Keratinocyte (primary cell): ENCODE data around the gene DNAJA3. TPM values are rescaled to one million over a fixed set of nuclear protein-coding genes. Genes with fewer than 3 reads are reported as not detected.

Experiments
- DNase-seq: peaks from one replicate; pipeline ENCODE4 v3.0.0-alpha.2; 2011; ENCODE audit warnings: low read depth, missing footprints, low spot score
- FAIRE-seq: peaks from 2 replicates; lab custom pipeline; 2011; peaks lifted over from hg19 to GRCh38; lab: Jason Lieb, UNC
- H2AFZ ChIP-seq: 2 replicates; pipeline ENCODE4 v1.6.0; 2012; ENCODE audit warnings: low read length, control low read depth, inconsistent platforms; ENCODE audit not compliant: control insufficient read depth
- H3K27ac ChIP-seq: 2 replicates; pipeline ENCODE4 v1.5.1; 2011; ENCODE audit warnings: low read length; ENCODE audit not compliant: control insufficient read depth, insufficient read depth
- H3K27me3 ChIP-seq: 3 replicates; pipeline ENCODE4 v1.6.0; 2011; ENCODE audit warnings: low read length; ENCODE audit not compliant: control insufficient read depth, insufficient read depth; ENCODE audit errors: extremely low read depth
- H3K36me3 ChIP-seq, 2 experiments: 2 replicates in 1 of 2; 3 replicates in 1 of 2; pipeline ENCODE4 v1.5.1; 2011; ENCODE audit warnings: low read length in 2 of 2, mild to moderate bottlenecking in 1 of 2; ENCODE audit not compliant: control insufficient read depth in 2 of 2, insufficient read depth in 2 of 2; ENCODE audit errors: extremely low read depth in 1 of 2
- H3K4me1 ChIP-seq: 3 replicates; pipeline ENCODE4 v1.5.1; 2011; ENCODE audit warnings: low read length; ENCODE audit not compliant: control insufficient read depth, insufficient read depth; ENCODE audit errors: extremely low read depth
- H3K4me2 ChIP-seq: 3 replicates; pipeline ENCODE4 v1.6.0; 2011; ENCODE audit warnings: low read depth, low read length; ENCODE audit not compliant: control insufficient read depth, insufficient read depth; ENCODE audit errors: extremely low read depth
- H3K4me3 ChIP-seq, 3 experiments: fragments of 200-600 bp in 1 of 3; sonication (generic) in 1 of 3; 2 replicates in 2 of 3; 3 replicates in 1 of 3; pipeline ENCODE4 v1.5.1; 2011 to 2016; ENCODE audit warnings: low read length in 3 of 3, mild to moderate bottlenecking in 3 of 3, control low read depth in 2 of 3, inconsistent platforms in 1 of 3, low read depth in 1 of 3, mixed read lengths in 1 of 3, mixed run types in 1 of 3, moderate library complexity in 1 of 3; ENCODE audit not compliant: control insufficient read depth in 2 of 3, insufficient read depth in 2 of 3; ENCODE audit errors: extremely low read depth in 1 of 3
- H3K79me2 ChIP-seq: 2 replicates; pipeline ENCODE4 v1.6.0; 2012; ENCODE audit warnings: low read length; ENCODE audit not compliant: control insufficient read depth, insufficient read depth
- H3K9ac ChIP-seq: 3 replicates; pipeline ENCODE4 v1.6.0; 2011; ENCODE audit warnings: low read length; ENCODE audit not compliant: control insufficient read depth, insufficient read depth; ENCODE audit errors: extremely low read depth
- H3K9me1 ChIP-seq: 3 replicates; pipeline ENCODE4 v1.6.0; 2011; ENCODE audit warnings: low read length; ENCODE audit not compliant: control insufficient read depth, insufficient read depth; ENCODE audit errors: extremely low read depth
- H3K9me3 ChIP-seq: 2 replicates; pipeline ENCODE4 v1.5.1; 2012; ENCODE audit warnings: low read depth, low read length; ENCODE audit not compliant: control insufficient read depth
- H4K20me1 ChIP-seq: 3 replicates; pipeline ENCODE4 v1.6.0; 2011; ENCODE audit warnings: low read length; ENCODE audit not compliant: control insufficient read depth, insufficient read depth; ENCODE audit errors: extremely low read depth
- EZH2 ChIP-seq: IDR thresholded peaks from one replicate; pipeline ENCODE4 v1.6.1; 2012; ENCODE audit warnings: inconsistent platforms, mild to moderate bottlenecking, low read length, moderate library complexity
- dilution Hi-C: fragments of 300-500 bp; cut with MboI; formaldehyde crosslinking; loops from one replicate; pipeline ENCODE4 v1.7.0; 2020; ENCODE audit warnings: low sequenced_read_pairs; ENCODE audit not compliant: extremely low pct_ligation_motif_present
- polyA plus RNA-seq, 5 experiments: library from polyadenylated mRNA; depleted of rRNA in 3 of 5; stranded (reverse) in 3 of 5; stranded (forward) in 1 of 5; unstranded in 1 of 5; fragments of >200 nt; gene quantifications; 1 replicate in 1 of 5; 2 replicates in 3 of 5; 3 replicates in 1 of 5; pipeline versions ENCODE4 v1.2.1 to v1.2.3, GENCODE V29; 2011 to 2012; ENCODE audit warnings: missing spikeins in 2 of 5, low read depth in 1 of 5, low replicate concordance in 1 of 5
- TF ChIP-seq, protein P1 (sequence below), 3 experiments: IDR thresholded peaks in 1 of 3; conservative IDR thresholded peaks in 1 of 3; optimal IDR thresholded peaks in 1 of 3; 2 replicates in 2 of 3; 3 replicates in 1 of 3; pipeline versions ENCODE3 to v1.5.1; 2011; ENCODE audit warnings: low read length in 3 of 3, mild to moderate bottlenecking in 3 of 3, moderate library complexity in 2 of 3, control low read depth in 1 of 3, inconsistent platforms in 1 of 3; ENCODE audit not compliant: insufficient read depth in 2 of 3; ENCODE audit errors: extremely low read depth in 1 of 3

The DNAJA3 gene
- polyA plus RNA-seq, 1 donor (not counting 4 experiments of a cell fraction or from before 2014, with no cell fraction given) = 48.4 TPM

DNA sequence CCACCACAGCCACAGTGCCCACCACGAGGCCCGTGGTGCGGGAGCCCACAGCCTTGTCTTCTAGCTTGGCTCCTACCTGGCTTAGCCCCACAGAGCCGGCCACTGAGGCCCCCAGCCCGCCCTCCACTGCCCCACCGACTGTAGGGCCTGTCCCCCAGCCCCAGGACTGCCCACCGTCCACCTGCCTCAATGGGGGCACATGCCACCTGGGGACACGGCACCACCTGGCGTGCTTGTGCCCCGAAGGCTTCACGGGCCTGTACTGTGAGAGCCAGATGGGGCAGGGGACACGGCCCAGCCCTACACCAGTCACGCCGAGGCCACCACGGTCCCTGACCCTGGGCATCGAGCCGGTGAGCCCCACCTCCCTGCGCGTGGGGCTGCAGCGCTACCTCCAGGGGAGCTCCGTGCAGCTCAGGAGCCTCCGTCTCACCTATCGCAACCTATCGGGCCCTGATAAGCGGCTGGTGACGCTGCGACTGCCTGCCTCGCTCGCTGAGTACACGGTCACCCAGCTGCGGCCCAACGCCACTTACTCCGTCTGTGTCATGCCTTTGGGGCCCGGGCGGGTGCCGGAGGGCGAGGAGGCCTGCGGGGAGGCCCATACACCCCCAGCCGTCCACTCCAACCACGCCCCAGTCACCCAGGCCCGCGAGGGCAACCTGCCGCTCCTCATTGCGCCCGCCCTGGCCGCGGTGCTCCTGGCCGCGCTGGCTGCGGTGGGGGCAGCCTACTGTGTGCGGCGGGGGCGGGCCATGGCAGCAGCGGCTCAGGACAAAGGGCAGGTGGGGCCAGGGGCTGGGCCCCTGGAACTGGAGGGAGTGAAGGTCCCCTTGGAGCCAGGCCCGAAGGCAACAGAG lies 43.5 kb upstream of the DNAJA3 start:
- peaks cover 11 to 13% of the 10 kb centered on the region in 2 experiments for H3K36me3 ChIP-seq

DNA sequence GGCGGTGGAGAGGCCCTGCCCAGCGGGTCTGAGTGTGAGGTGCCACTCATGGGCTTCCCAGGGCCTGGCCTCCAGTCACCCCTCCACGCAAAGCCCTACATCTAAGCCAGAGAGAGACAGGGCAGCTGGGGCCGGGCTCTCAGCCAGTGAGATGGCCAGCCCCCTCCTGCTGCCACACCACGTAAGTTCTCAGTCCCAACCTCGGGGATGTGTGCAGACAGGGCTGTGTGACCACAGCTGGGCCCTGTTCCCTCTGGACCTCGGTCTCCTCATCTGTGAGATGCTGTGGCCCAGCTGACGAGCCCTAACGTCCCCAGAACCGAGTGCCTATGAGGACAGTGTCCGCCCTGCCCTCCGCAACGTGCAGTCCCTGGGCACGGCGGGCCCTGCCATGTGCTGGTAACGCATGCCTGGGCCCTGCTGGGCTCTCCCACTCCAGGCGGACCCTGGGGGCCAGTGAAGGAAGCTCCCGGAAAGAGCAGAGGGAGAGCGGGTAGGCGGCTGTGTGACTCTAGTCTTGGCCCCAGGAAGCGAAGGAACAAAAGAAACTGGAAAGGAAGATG lies 42.8 kb upstream of the DNAJA3 start:
- FAIRE-seq = no peak
- no peaks in the 10 kb centered on the region for H3K9me1 ChIP-seq
- TF ChIP-seq EZH2 = no peak
- TF ChIP-seq, protein P1, sequence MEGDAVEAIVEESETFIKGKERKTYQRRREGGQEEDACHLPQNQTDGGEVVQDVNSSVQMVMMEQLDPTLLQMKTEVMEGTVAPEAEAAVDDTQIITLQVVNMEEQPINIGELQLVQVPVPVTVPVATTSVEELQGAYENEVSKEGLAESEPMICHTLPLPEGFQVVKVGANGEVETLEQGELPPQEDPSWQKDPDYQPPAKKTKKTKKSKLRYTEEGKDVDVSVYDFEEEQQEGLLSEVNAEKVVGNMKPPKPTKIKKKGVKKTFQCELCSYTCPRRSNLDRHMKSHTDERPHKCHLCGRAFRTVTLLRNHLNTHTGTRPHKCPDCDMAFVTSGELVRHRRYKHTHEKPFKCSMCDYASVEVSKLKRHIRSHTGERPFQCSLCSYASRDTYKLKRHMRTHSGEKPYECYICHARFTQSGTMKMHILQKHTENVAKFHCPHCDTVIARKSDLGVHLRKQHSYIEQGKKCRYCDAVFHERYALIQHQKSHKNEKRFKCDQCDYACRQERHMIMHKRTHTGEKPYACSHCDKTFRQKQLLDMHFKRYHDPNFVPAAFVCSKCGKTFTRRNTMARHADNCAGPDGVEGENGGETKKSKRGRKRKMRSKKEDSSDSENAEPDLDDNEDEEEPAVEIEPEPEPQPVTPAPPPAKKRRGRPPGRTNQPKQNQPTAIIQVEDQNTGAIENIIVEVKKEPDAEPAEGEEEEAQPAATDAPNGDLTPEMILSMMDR (optimal IDR thresholded peaks at IDR 0.05 in 1 of 3, IDR thresholded peaks at IDR 0.05 in 1 of 3, conservative IDR thresholded peaks at IDR 0.05 in 1 of 3; ENCODE audit: extremely low read depth in 1 of 3, insufficient read depth in 2 of 3, low read length in 3 of 3) = no peak
- H3K9me3 ChIP-seq = no peaks in the 10 kb centered on the region
- no peaks in the 10 kb centered on the region for H3K27me3 ChIP-seq
- DNase-seq = no peak
- no peaks in the 10 kb centered on the region for H3K4me1 ChIP-seq
- no peak overlapping the region for H3K27ac ChIP-seq
- peaks cover 11 to 13% of the 10 kb centered on the region in 2 experiments for H3K36me3 ChIP-seq
- H3K4me2 ChIP-seq = no peak overlapping the region
- H3K9ac ChIP-seq = no peak overlapping the region
- H2AFZ ChIP-seq = no peak overlapping the region
- no peaks in the 10 kb centered on the region for H4K20me1 ChIP-seq
- H3K4me3 ChIP-seq = no peak overlapping the region
- no peaks in the 10 kb centered on the region for H3K79me2 ChIP-seq
- dilution Hi-C loops = no loop called here

More for the DNA sequence above, 43.5 kb upstream of the DNAJA3 start:
- Histone ChIP-seq H3K27ac (no peak overlapping the region), H3K4me1 (no peaks in the 10 kb centered on the region), H2AFZ (no peak overlapping the region), H3K4me3 (no peak overlapping the region), H3K79me2 (no peaks in the 10 kb centered on the region), H3K4me2 (no peak overlapping the region), H3K27me3 (no peaks in the 10 kb centered on the region), H3K9me3 (no peaks in the 10 kb centered on the region), H4K20me1 (no peaks in the 10 kb centered on the region), H3K9ac (no peak overlapping the region), H3K9me1 (no peaks in the 10 kb centered on the region)
- TF ChIP-seq, protein P1 (optimal IDR thresholded peaks at IDR 0.05 in 1 of 3, IDR thresholded peaks at IDR 0.05 in 1 of 3, conservative IDR thresholded peaks at IDR 0.05 in 1 of 3; ENCODE audit: extremely low read depth in 1 of 3, insufficient read depth in 2 of 3, low read length in 3 of 3) = no peak
- no peak for TF ChIP-seq EZH2
- FAIRE-seq = no peak
- dilution Hi-C loops = no loop called here
- DNase-seq = no peak
